Vagina (tissue), 2 donors: ENCODE data around the gene CNTNAP4. TPM values are rescaled to one million over a fixed set of nuclear protein-coding genes. Genes with fewer than 3 reads are reported as not detected.

ENCODE experiments used
- DNase-seq, 2 donors: peaks; one replicate each; pipeline ENCODE4 v3.0.0-alpha.2; 2017; ENCODE audit errors: extremely low spot score in 2 of 2
- H3K27ac ChIP-seq: fragments of 200-600 bp; sonication (generic); one replicate; pipeline ENCODE4 v1.5.1; 2019
- H3K27me3 ChIP-seq: fragments of 200-600 bp; sonication (generic); one replicate; pipeline ENCODE4 v1.5.1; 2019
- H3K36me3 ChIP-seq, 2 donors: fragments of 200-600 bp; sonication (generic); one replicate each; pipeline ENCODE4 v1.5.1; 2017 to 2019
- H3K4me1 ChIP-seq: fragments of 200-600 bp; sonication (generic); one replicate; pipeline ENCODE4 v1.5.1; 2019
- H3K4me3 ChIP-seq, 2 donors: fragments of 200-600 bp; sonication (generic); 1 replicate in 1 of 2; 2 replicates in 1 of 2; pipeline ENCODE4 v1.5.1; 2016 to 2019
- H3K9me3 ChIP-seq: fragments of 200-600 bp; sonication (generic); one replicate; pipeline ENCODE4 v1.5.1; 2019
- POLR2A ChIP-seq, 2 donors: fragments of 450-650 bp; IDR thresholded peaks; one replicate each; pipeline ENCODE4 v1.6.1; 2017; ENCODE audit warnings: antibody characterized with exemption in 2 of 2, mild to moderate bottlenecking in 2 of 2, moderate library complexity in 2 of 2
- POLR2AphosphoS5 ChIP-seq, 2 donors: sonication (generic); formaldehyde crosslinking; IDR thresholded peaks; one replicate each; pipeline ENCODE4 v1.9.0; 2017; ENCODE audit warnings: antibody characterized with exemption in 2 of 2, mild to moderate bottlenecking in 2 of 2, low read depth in 1 of 2; ENCODE audit not compliant: insufficient read depth in 1 of 2
- intact Hi-C: fragments of 100-400 bp; cut with DNase I; formaldehyde crosslinking; loops from one replicate; pipeline ENCODE4 v1.15.1; 2023
- total RNA-seq: library from RNA; depleted of rRNA; stranded (reverse); fragments of >200 nt; gene quantifications from one replicate; pipeline ENCODE4 v1.2.3, GENCODE V29; 2016
- TF ChIP-seq, protein P1 (sequence below), 3 experiments: fragments of 450-650 bp in 2 of 3; fragments of 200-600 bp in 1 of 3; sonication (generic) in 1 of 3; IDR thresholded peaks; one replicate each; pipeline ENCODE4 v1.5.1; 2017 to 2019; ENCODE audit warnings: antibody characterized with exemption in 3 of 3, mild to moderate bottlenecking in 2 of 3, moderate library complexity in 2 of 3

CNTNAP4 gene
- total RNA-seq, 1 donor from 2014 or later = 1.7 TPM

GRCh38 chr16:76303637-76304314 is 26.6 kb downstream of the CNTNAP4 start:
- H3K27ac ChIP-seq = no peak overlapping the region
- no peaks in the 10 kb centered on the region for H3K36me3 ChIP-seq
- no peaks in the 10 kb centered on the region for H3K9me3 ChIP-seq
- no peaks in the 10 kb centered on the region for H3K27me3 ChIP-seq
- TF ChIP-seq POLR2A (IDR thresholded peaks at IDR 0.05) = no peak
- TF ChIP-seq, protein P1, sequence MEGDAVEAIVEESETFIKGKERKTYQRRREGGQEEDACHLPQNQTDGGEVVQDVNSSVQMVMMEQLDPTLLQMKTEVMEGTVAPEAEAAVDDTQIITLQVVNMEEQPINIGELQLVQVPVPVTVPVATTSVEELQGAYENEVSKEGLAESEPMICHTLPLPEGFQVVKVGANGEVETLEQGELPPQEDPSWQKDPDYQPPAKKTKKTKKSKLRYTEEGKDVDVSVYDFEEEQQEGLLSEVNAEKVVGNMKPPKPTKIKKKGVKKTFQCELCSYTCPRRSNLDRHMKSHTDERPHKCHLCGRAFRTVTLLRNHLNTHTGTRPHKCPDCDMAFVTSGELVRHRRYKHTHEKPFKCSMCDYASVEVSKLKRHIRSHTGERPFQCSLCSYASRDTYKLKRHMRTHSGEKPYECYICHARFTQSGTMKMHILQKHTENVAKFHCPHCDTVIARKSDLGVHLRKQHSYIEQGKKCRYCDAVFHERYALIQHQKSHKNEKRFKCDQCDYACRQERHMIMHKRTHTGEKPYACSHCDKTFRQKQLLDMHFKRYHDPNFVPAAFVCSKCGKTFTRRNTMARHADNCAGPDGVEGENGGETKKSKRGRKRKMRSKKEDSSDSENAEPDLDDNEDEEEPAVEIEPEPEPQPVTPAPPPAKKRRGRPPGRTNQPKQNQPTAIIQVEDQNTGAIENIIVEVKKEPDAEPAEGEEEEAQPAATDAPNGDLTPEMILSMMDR (IDR thresholded peaks at IDR 0.05) = no peak
- no peak for TF ChIP-seq POLR2AphosphoS5 (IDR thresholded peaks at IDR 0.05; ENCODE audit: insufficient read depth in 1 of 2, low read depth in 1 of 2)
- intact Hi-C loops = no loop called here
- no peak for DNase-seq
- no peaks in the 10 kb centered on the region for H3K4me1 ChIP-seq
- no peak overlapping the region for H3K4me3 ChIP-seq

- intact Hi-C loops = no loop called here
- H3K4me1 ChIP-seq = no peaks in the 10 kb centered on the region
- H3K27me3 ChIP-seq = no peaks in the 10 kb centered on the region
- no peak overlapping the region for H3K27ac ChIP-seq
- no peak for TF ChIP-seq POLR2AphosphoS5 (IDR thresholded peaks at IDR 0.05; ENCODE audit: insufficient read depth in 1 of 2, low read depth in 1 of 2)
- TF ChIP-seq, protein P1 (IDR thresholded peaks at IDR 0.05) = no peak
- TF ChIP-seq POLR2A (IDR thresholded peaks at IDR 0.05) = no peak
- no peaks in the 10 kb centered on the region for H3K9me3 ChIP-seq
- no peaks in the 10 kb centered on the region for H3K36me3 ChIP-seq
- no peak for DNase-seq
- H3K4me3 ChIP-seq = no peak overlapping the region
Measured at GRCh38 chr16:76309639-76310335, 32.6 kb downstream of the CNTNAP4 start.

GRCh38 chr16:76311260-76311659 is 34.1 kb downstream of the CNTNAP4 start:
- H3K36me3 ChIP-seq = no peaks in the 10 kb centered on the region
- H3K4me3 ChIP-seq = no peak overlapping the region
- no peak for DNase-seq
- H3K4me1 ChIP-seq = no peaks in the 10 kb centered on the region
- no peaks in the 10 kb centered on the region for H3K9me3 ChIP-seq
- intact Hi-C loops = no loop called here
- TF ChIP-seq, protein P1 (IDR thresholded peaks at IDR 0.05) = no peak
- no peak for TF ChIP-seq POLR2AphosphoS5 (IDR thresholded peaks at IDR 0.05; ENCODE audit: insufficient read depth in 1 of 2, low read depth in 1 of 2)
- TF ChIP-seq POLR2A (IDR thresholded peaks at IDR 0.05) = no peak
- no peak overlapping the region for H3K27ac ChIP-seq
- H3K27me3 ChIP-seq = no peaks in the 10 kb centered on the region

DNA sequence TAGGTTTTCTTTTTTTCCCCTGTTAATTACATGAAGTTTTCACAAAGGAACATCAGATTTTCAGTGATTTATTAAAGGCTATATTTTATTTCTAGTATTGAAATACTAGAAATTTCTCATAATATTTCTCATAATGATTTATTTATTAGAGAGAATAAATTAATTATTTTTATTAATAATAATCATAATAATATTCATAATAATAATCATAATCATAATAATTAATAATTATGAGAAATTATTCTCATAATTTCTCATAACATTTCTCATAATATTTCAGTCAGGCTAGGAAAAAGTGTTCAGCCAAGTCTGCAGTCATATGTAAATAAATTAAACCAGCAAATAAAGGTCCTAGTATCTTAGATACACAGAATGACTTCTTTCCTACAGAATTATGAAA is 41.4 kb downstream of the CNTNAP4 start:
- H3K9me3 ChIP-seq = no peaks in the 10 kb centered on the region
- DNase-seq = no peak
- no peak overlapping the region for H3K4me3 ChIP-seq
- no peaks in the 10 kb centered on the region for H3K36me3 ChIP-seq
- TF ChIP-seq, protein P1 (IDR thresholded peaks at IDR 0.05) = no peak
- TF ChIP-seq POLR2A (IDR thresholded peaks at IDR 0.05) (no peak), POLR2AphosphoS5 (IDR thresholded peaks at IDR 0.05; ENCODE audit: insufficient read depth in 1 of 2, low read depth in 1 of 2) (no peak)
- H3K27me3 ChIP-seq = no peaks in the 10 kb centered on the region
- intact Hi-C loops = no loop called here
- no peak overlapping the region for H3K27ac ChIP-seq
- H3K4me1 ChIP-seq = no peaks in the 10 kb centered on the region

DNA sequence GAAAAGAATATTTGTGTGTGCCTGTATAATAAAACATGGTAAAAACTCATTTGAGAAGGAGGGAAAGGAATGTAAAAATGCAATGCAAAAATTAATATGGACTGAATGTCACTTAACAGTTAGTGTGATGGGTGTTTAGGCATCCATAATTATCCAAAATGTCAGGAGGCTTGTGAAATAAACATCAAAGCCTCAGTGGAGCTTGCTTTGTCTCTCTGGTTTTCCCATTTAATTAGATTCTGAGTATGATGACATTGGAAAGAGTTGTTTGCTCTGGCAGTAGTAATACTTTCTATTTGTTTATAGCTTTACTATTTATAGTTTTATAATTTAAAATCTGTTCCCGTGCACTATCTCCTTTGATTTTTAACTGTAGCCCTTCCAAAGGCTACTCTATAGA is 51.9 kb downstream of the CNTNAP4 start:
- H3K9me3 ChIP-seq = no peaks in the 10 kb centered on the region
- intact Hi-C loops = no loop called here
- no peaks in the 10 kb centered on the region for H3K36me3 ChIP-seq
- TF ChIP-seq POLR2AphosphoS5 (IDR thresholded peaks at IDR 0.05; ENCODE audit: insufficient read depth in 1 of 2, low read depth in 1 of 2) = no peak
- no peak for TF ChIP-seq POLR2A (IDR thresholded peaks at IDR 0.05)
- TF ChIP-seq, protein P1 (IDR thresholded peaks at IDR 0.05) = no peak
- no peak overlapping the region for H3K4me3 ChIP-seq
- H3K27me3 ChIP-seq = no peaks in the 10 kb centered on the region
- H3K27ac ChIP-seq = no peak overlapping the region
- H3K4me1 ChIP-seq = no peaks in the 10 kb centered on the region
- no peak for DNase-seq
